ENCODE measurements around the gene SMTNL2.
"Not testable (repeated sequence)": the region's sequence is repeated elsewhere in the genome, so short reads cannot be mapped to it uniquely, and the experiment has no call there.

The SMTNL2 gene

DNA sequence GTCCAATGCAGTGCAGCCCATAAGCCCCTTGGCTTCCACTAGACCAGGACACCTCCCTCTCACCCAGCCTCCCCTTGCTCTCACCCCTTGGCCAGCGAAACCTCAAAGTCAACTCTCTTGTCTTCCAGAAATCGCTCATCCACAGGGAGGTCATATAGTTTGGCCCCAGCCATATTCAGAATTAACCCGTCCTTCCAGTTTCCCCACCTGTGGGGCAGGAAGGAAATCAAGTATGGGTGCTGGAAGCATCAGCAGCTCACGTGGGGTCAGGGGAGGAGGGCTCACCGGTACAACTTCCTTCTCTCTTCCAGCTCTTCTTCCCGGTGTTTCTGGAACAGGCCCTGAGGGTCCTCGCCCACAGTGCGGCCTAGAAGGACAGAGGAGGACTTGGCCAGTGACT, 54.4 kb downstream of the SMTNL2 start:
- DNase-seq = not testable (repeated sequence)

GRCh38 chr17:4639301-4640059, 55.2 kb downstream of the SMTNL2 start:
- peak; percentile 54 for DNase-seq

DNA sequence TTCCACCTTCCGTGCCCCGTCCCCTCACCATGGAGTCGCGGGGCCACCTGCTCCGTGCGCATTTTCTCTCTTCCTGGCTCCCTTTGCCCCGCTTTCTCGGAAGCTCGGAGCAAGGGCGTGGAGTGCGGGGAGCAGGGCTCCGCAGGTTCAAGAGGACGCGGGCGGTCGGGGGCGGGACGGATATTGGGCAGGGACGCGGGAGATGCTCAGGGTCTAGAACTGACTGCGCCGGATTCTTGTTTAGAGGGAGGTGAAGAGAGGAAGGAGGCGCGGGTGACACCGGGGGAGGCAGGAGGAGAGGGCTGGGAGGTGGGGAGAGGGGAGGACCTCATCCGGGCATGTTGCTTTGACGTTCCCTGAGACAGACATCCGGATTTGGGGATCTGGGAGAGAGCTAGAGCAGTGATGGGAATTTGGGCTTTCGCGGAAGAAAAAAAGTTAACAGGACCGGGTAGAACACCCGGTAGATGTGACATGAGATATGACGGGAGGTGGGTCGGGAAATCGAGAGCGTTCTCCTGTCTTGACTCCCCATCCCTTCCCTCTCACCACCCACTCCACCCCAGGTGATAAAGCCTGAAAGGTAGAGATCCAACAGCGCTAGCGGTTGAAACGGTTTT, 56.4 kb downstream of the SMTNL2 start:
- not testable (repeated sequence) for DNase-seq

GRCh38 chr17:4641297-4642195, 57.2 kb downstream of the SMTNL2 start, which contains the start of gene ALOX15:
Gene ALOX15 (minus strand): TSS chr17:4641678. CDS start chr17:4641651, 27 bp downstream.
- DNase-seq = no peak

DNA sequence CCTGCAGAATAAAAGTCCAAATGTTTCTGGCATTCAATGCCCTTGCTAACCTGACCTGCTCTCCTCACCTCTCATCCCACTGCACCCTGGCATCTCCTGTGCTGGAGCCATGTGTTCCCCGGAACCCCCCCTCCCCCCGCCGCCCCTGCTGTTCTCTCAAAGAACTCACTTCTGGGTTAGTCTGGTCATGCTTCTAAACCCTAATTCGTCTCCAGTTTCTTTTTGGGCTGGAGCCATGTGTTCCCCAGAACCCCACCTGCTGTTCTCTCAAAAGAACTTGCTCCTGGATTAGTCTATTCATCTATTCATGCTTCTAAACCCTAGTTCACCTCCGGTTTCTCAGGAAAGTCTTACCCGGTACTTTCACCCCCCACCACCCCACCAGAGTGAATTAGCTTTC, 58.0 kb downstream of the SMTNL2 start:
- no peak for DNase-seq

DNA sequence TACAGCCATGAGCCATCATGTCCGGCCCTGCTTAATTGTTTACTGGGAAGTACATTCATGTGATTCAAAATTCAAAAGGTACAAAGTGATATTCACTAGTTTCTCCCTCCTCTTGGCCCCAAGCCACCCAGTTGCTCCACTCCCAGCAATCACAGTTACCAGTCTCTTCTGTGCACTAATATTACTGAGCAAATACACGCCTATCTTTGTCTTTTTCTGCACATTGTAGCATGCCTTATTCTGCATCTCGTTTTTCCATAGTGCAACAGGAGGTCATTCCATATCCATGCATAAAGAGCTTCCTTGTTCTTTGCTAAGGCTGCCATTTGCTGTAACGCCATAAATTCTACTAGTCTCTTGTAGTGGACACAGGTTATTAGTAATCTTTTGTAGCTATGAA, 59.3 kb downstream of the SMTNL2 start:
- DNase-seq = no peak

DNA sequence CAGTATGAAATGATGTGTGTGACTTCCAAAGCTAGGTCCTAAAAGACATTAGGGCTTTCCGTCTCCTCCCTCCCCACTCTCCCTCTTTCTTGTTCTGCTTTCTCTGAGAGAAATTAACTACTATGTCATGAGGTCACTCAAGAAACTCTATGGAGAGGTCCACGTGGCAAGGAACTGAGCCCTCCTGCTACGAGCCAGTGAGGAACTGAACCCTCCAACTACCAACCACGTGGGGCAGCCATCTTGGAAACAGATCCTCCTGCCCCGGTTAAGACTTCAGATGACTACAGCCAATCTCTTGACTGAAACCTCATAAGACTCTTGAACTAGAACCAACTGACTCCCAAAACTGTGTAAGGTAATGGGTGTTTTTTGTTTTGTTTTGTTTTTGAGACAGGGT, 61.3 kb downstream of the SMTNL2 start:
- no peak for DNase-seq

- DNase-seq = no peak
These were observed 64.4 kb downstream of the SMTNL2 start for GRCh38 chr17:4648741-4649140.

- no peak for DNase-seq
These were observed 68.7 kb downstream of the SMTNL2 start for GRCh38 chr17:4652997-4653396.

DNA sequence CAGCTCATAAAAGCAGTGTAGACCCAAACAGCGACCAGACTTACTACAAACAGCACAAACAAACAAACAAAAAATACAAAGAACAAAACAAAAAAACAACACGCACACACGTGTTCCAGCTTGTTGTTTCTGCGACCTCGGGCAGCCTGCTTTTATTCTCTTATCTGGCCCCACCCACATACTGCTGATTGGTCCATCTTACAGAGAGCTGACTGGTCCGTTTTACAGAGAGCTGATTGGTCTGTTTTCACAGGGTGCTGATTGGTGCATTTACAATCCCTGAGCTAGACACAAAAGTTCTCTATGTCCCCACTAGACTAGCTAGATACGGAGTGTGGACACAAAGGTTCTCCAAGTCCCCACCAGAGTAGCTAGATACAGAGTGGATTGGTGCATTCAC, 71.6 kb downstream of the SMTNL2 start:
- DNase-seq = not testable (repeated sequence)

- DNase-seq = no peak
These were observed 73.3 kb downstream of the SMTNL2 start for GRCh38 chr17:4657678-4658077.
